OCI-LY1 (cell line): ENCODE results near the gene ZNRF1.

Experiments
- CTCF ChIP-seq: fragments of 200-600 bp; sonication (generic), shearing (Covaris generic); IDR thresholded peaks from 2 replicates; pipeline ENCODE4 v1.5.1; 2017; ENCODE audit warnings: mild to moderate bottlenecking, antibody characterized with exemption, low read length, moderate library complexity, mixed read lengths
- EZH2 ChIP-seq: fragments of 200-600 bp; sonication (generic), shearing (Covaris generic); IDR thresholded peaks from 2 replicates; pipeline ENCODE4 v1.8.0; 2017; ENCODE audit warnings: borderline replicate concordance, mixed run types, mild to moderate bottlenecking, antibody characterized with exemption, low read length, moderate library complexity, mixed read lengths

- TF ChIP-seq CTCF: no peak
- TF ChIP-seq EZH2: no peak
Observed at GRCh38 chr16:75130150-75130771, 131.4 kb downstream of the ZNRF1 start.
